ENCODE results near the gene DOCK9. TPM values are rescaled to one million over a fixed set of nuclear protein-coding genes. Genes with fewer than 3 reads are reported as not detected.
A peak's percentile ranks its signal among the peaks of the same experiment; 100 is the strongest.

Gene DOCK9
- polyA plus RNA-seq, 1 of the 3 experiments (the other 2 are of a cell fraction) = 16.6 TPM

GRCh38 chr13:98843482-98843877 is 134.4 kb downstream of the DOCK9 start:
- Histone ChIP-seq H2AFZ (ENCODE audit: low read depth) (no peak overlapping the region), H4K20me1 (ENCODE audit: insufficient read depth) (no peaks in the 10 kb centered on the region), H3K4me1 (ENCODE audit: control insufficient read depth in 1 of 2, insufficient read depth in 2 of 2, low read depth in 1 of 2, low read length in 1 of 2) (peaks cover 6 to 7% of the 10 kb centered on the region in 2 experiments; a peak in 2 of 4 replicates), H3K9ac (no peak overlapping the region), H3K4me3 (ENCODE audit: low read depth in 2 of 2, low read length in 1 of 2) (no peak overlapping the region), H3K4me2 (no peak overlapping the region), H3K27ac (ENCODE audit: low read depth in 2 of 2, low read length in 1 of 2) (no peak overlapping the region), H3F3A (replicated peaks; ENCODE audit: insufficient read depth) (peaks cover 4% of the 10 kb centered on the region), H3K9me3 (no peaks in the 10 kb centered on the region), H3K36me3 (replicated peaks in 1 of 2; ENCODE audit: control insufficient read depth in 1 of 2, insufficient read depth in 2 of 2, low read length in 1 of 2) (peaks cover 0 to 8% of the 10 kb centered on the region in 2 experiments), H3K27me3 (ENCODE audit: insufficient read depth) (no peaks in the 10 kb centered on the region), H3K9me2 (no peaks in the 10 kb centered on the region), H3K79me2 (ENCODE audit: insufficient read depth) (no peaks in the 10 kb centered on the region)
- POLR2A ChIA-PET = no interaction called here
- TF ChIP-seq RCOR1 (IDR thresholded peaks at IDR 0.05; ENCODE audit: low read length) = no peak
- TF ChIP-seq TAF1 (IDR thresholded peaks at IDR 0.05; ENCODE audit: borderline replicate concordance, low read depth, low read length) = no peak
- CTCF ChIA-PET = interaction anchor here (0.7 to 2.5 kb wide), 29 partner anchors 8 to 995 kb away, joined by 3 to 17 read pairs (median 4); no protein-coding TSS in a partner anchor
- 46% methylated on average over 3 of the region's 3 CpGs for WGBS (ENCODE audit: low lambda C conversion rate)
- no peak for DNase-seq

DNA sequence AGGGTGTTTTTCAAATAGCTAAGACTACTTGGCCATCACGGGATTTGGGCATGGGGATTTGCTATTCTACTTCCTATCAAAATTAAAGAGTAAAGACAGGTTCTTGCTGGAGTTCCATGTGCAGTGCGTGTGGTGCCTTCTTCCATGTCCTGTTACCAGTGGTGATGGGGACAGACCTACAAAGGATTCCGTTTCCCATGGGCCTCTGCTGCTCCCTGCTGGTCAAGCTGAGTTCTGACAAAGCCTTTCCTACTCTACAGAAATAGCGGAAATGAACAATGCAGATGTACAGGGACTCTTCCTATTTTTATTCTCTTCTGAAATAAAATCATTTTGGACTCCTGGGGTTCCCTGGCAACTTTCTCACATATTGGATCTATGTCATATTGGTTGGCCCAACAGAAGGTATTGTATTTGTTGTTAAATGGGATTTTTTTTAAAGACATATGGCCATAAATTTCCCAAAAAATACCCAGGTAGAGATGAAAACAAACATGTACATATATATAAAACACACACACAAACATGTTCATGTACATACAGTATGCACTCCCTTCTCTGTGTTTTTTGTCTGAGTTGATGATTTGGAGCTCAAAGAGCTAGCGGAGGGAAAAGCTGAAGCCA is 134.9 kb downstream of the DOCK9 start:
- Histone ChIP-seq H3K4me1 (ENCODE audit: control insufficient read depth in 1 of 2, insufficient read depth in 2 of 2, low read depth in 1 of 2, low read length in 1 of 2) (peaks cover 6 to 7% of the 10 kb centered on the region in 2 experiments; a peak in 2 of 4 replicates), H3K9me2 (no peaks in the 10 kb centered on the region), H2AFZ (ENCODE audit: low read depth) (no peak overlapping the region), H3K27ac (ENCODE audit: low read depth in 2 of 2, low read length in 1 of 2) (no peak overlapping the region), H3K27me3 (ENCODE audit: insufficient read depth) (no peaks in the 10 kb centered on the region), H3K79me2 (ENCODE audit: insufficient read depth) (no peaks in the 10 kb centered on the region), H3K36me3 (replicated peaks in 1 of 2; ENCODE audit: control insufficient read depth in 1 of 2, insufficient read depth in 2 of 2, low read length in 1 of 2) (peaks cover 0 to 8% of the 10 kb centered on the region in 2 experiments), H3F3A (replicated peaks; ENCODE audit: insufficient read depth) (peaks cover 4% of the 10 kb centered on the region), H3K9me3 (no peaks in the 10 kb centered on the region), H4K20me1 (ENCODE audit: insufficient read depth) (no peaks in the 10 kb centered on the region), H3K4me3 (ENCODE audit: low read depth in 2 of 2, low read length in 1 of 2) (no peak overlapping the region; a peak in 1 of 4 replicates), H3K9ac (no peak overlapping the region), H3K4me2 (no peak overlapping the region)
- peak; percentile 72 for DNase-seq
- ChIA-PET CTCF (interaction anchor here (0.6 to 2.5 kb wide), 37 partner anchors 9 to 994 kb away, joined by 3 to 17 read pairs (median 3); no protein-coding TSS in a partner anchor), POLR2A (no interaction called here)
- 36% methylated on average over 5 of the region's 5 CpGs for WGBS (ENCODE audit: low lambda C conversion rate)
- TF ChIP-seq RXRA (IDR thresholded peaks at IDR 0.05; ENCODE audit: borderline replicate concordance, low read depth) = no peak
- TF ChIP-seq NRF1 (IDR thresholded peaks at IDR 0.05; ENCODE audit: low read depth, low read length) = no peak
- no peak for TF ChIP-seq SIN3A (IDR thresholded peaks at IDR 0.05; ENCODE audit: borderline replicate concordance, low read depth, low read length)
- no peak for TF ChIP-seq NFIC (IDR thresholded peaks at IDR 0.05; ENCODE audit: borderline replicate concordance)
- peak; percentile 82 for TF ChIP-seq SMC3 (IDR thresholded peaks at IDR 0.05; ENCODE audit: low read depth, low read length)
- peak; percentile 97 for TF ChIP-seq RAD21 (IDR thresholded peaks at IDR 0.05; ENCODE audit: low read length)
- TF ChIP-seq, protein P1, sequence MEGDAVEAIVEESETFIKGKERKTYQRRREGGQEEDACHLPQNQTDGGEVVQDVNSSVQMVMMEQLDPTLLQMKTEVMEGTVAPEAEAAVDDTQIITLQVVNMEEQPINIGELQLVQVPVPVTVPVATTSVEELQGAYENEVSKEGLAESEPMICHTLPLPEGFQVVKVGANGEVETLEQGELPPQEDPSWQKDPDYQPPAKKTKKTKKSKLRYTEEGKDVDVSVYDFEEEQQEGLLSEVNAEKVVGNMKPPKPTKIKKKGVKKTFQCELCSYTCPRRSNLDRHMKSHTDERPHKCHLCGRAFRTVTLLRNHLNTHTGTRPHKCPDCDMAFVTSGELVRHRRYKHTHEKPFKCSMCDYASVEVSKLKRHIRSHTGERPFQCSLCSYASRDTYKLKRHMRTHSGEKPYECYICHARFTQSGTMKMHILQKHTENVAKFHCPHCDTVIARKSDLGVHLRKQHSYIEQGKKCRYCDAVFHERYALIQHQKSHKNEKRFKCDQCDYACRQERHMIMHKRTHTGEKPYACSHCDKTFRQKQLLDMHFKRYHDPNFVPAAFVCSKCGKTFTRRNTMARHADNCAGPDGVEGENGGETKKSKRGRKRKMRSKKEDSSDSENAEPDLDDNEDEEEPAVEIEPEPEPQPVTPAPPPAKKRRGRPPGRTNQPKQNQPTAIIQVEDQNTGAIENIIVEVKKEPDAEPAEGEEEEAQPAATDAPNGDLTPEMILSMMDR (IDR thresholded peaks at IDR 0.05) = peak; percentile 91
- TF ChIP-seq TCF12 (IDR thresholded peaks at IDR 0.05) = no peak
- TF ChIP-seq MXI1 (IDR thresholded peaks at IDR 0.05; ENCODE audit: low read depth, low read length) = peak; percentile 51; the same call in 1 of the 2 replicates

Data from SK-N-SH (cell line).